Suprapubic skin (tissue), 4 donors: ENCODE results near the gene WDR26.
"Not testable (repeated sequence)": the region's sequence is repeated elsewhere in the genome, so short reads cannot be mapped to it uniquely, and the experiment has no call there.

Experiments used
- EP300 ChIP-seq: sonication (generic); formaldehyde crosslinking; IDR thresholded peaks from one replicate; pipeline ENCODE4 v1.6.1; 2017; ENCODE audit warnings: antibody characterized with exemption
- POLR2A ChIP-seq, 2 donors: fragments of 450-650 bp; IDR thresholded peaks; one replicate each; pipeline ENCODE4 v1.6.1; 2017; ENCODE audit warnings: antibody characterized with exemption in 2 of 2, mild to moderate bottlenecking in 2 of 2, moderate library complexity in 2 of 2
- POLR2AphosphoS5 ChIP-seq, 3 donors: sonication (generic); formaldehyde crosslinking; IDR thresholded peaks; one replicate each; pipeline ENCODE4 v1.6.1; 2017; ENCODE audit warnings: antibody characterized with exemption in 3 of 3
- TF ChIP-seq, protein P1 (sequence below), 2 donors: fragments of 200-600 bp in 1 of 2; fragments of 450-650 bp in 1 of 2; sonication (generic) in 1 of 2; IDR thresholded peaks; one replicate each; pipeline ENCODE4 v1.5.1; 2016 to 2019; ENCODE audit warnings: antibody characterized with exemption in 2 of 2, mild to moderate bottlenecking in 1 of 2, moderate library complexity in 1 of 2

DNA sequence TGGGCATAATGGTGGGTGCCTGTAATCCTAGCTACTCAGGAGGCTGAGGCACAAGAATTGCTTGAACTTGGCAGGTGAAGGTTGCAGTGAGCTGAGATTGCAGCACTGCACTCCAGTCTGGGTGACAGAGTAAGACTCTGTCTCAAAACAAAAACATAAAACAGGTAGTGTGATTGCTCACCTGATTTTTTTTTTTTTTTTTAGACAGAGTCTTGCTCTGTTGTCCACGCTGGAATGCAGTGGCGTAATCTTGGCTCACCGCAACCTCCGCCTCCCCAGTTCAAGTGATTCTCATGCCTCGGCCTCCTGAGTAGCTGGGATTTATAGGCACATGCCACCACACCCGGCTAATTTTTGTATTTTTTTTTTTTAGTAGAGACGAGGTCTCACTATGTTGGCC is 48.6 kb upstream of the WDR26 start:
- TF ChIP-seq, protein P1, sequence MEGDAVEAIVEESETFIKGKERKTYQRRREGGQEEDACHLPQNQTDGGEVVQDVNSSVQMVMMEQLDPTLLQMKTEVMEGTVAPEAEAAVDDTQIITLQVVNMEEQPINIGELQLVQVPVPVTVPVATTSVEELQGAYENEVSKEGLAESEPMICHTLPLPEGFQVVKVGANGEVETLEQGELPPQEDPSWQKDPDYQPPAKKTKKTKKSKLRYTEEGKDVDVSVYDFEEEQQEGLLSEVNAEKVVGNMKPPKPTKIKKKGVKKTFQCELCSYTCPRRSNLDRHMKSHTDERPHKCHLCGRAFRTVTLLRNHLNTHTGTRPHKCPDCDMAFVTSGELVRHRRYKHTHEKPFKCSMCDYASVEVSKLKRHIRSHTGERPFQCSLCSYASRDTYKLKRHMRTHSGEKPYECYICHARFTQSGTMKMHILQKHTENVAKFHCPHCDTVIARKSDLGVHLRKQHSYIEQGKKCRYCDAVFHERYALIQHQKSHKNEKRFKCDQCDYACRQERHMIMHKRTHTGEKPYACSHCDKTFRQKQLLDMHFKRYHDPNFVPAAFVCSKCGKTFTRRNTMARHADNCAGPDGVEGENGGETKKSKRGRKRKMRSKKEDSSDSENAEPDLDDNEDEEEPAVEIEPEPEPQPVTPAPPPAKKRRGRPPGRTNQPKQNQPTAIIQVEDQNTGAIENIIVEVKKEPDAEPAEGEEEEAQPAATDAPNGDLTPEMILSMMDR (IDR thresholded peaks at IDR 0.05) = not testable (repeated sequence)
- not testable (repeated sequence) for TF ChIP-seq POLR2A (IDR thresholded peaks at IDR 0.05); EP300; POLR2AphosphoS5 (IDR thresholded peaks at IDR 0.05)
